Activated T-cell treated with anti-CD3 and anti-CD28 coated beads for 1 hour (primary cell): Measurements from ENCODE around the gene UNC79.

Source experiments
- DNase-seq: peaks from one replicate; pipeline ENCODE4 v3.0.0-alpha.2; 2020; ENCODE audit warnings: low read depth

The UNC79 gene

GRCh38 chr14:93708800-93709199 lies 278.1 kb downstream of the UNC79 start:
- DNase-seq = no peak

- no peak for DNase-seq
Measured at GRCh38 chr14:93709249-93709648, 278.5 kb downstream of the UNC79 start.

- no peak for DNase-seq
Measured at GRCh38 chr14:93712079-93712837, 281.5 kb downstream of the UNC79 start.

DNA sequence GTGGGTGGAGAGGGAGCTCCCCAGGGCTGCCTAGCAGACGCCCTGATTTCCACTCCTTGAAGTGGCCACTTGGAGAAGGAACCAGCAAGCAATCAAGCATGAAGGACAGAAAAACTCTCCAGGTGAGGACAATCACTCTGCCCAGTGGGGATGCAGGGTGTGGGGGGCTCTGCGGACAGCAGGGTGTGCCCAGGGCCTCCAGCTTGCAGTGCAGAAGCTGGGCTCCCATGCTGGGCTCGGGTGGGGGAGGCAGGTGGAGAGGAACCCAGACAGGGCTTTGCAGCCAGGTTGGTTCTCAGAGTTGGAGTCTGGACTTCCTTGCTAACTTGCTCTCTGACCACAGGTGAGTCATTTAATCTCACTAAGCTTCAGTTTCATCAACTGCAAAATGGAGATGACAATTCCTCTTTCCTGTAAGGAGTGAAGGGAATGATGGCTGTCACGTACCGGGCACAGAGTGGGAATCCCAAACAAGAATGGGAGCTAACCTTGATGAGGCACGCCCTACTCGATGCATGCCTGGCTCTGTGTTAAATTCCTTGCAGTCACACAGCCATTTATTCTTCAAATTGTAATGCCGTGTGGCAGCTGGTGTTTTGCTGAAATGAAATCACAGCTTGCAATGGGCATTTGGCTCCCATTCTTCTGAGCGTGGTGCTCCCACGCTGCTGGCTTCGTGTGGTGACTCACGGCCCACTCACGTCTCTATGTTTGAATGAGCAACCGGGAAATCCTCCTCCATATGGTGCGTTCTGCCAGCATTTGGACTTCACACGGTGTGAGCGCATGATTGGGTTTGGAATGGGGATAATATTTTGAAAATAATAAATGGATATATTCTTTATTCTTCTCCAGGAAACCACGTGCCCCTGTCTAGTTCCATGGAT lies 282.3 kb downstream of the UNC79 start:
- DNase-seq = no peak

DNA sequence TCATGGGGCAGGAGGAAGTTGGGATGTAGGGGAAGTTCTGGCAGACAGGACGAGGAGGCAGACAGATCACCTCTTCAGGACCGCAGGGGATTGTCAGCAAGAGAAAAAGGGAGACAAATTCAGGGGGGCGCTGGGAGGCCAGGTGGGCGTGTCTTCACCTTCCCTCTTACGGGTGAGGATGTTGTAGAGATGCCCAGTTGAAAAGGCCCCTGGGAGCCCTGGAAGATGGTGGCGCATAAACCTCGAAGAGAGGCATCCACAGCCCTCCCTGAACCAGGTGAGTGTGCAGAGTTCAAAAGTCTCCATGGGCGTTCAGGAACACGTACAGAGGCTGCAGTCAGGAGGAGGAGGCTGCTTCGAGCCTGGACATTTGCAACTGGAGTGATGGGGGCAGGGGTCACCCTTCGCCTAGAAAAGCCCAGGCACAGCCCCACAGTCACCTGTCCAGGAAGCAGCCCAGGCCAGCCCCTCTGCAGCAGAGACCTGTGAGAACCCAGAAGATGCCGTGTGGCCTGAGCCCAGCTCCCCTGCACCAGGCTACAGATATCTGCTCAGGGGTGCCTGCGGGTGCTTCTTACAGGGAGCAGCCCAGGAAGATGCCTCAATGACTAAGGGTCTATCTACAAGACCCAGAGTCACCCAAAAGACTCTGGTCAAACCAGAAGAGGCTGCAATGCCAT lies 283.1 kb downstream of the UNC79 start:
- DNase-seq = no peak

- DNase-seq = no peak
Measured at GRCh38 chr14:93714605-93715004, 283.9 kb downstream of the UNC79 start.

GRCh38 chr14:93715279-93715927 lies 284.7 kb downstream of the UNC79 start:
- no peak for DNase-seq

- DNase-seq = no peak
Measured at GRCh38 chr14:93716002-93716745, 285.4 kb downstream of the UNC79 start.

GRCh38 chr14:93716746-93717667 lies 286.3 kb downstream of the UNC79 start:
- DNase-seq = no peak

- no peak for DNase-seq
Measured at GRCh38 chr14:93717668-93718320, 287.1 kb downstream of the UNC79 start.

- DNase-seq = no peak
Measured at GRCh38 chr14:93719256-93719655, 288.5 kb downstream of the UNC79 start.

DNA sequence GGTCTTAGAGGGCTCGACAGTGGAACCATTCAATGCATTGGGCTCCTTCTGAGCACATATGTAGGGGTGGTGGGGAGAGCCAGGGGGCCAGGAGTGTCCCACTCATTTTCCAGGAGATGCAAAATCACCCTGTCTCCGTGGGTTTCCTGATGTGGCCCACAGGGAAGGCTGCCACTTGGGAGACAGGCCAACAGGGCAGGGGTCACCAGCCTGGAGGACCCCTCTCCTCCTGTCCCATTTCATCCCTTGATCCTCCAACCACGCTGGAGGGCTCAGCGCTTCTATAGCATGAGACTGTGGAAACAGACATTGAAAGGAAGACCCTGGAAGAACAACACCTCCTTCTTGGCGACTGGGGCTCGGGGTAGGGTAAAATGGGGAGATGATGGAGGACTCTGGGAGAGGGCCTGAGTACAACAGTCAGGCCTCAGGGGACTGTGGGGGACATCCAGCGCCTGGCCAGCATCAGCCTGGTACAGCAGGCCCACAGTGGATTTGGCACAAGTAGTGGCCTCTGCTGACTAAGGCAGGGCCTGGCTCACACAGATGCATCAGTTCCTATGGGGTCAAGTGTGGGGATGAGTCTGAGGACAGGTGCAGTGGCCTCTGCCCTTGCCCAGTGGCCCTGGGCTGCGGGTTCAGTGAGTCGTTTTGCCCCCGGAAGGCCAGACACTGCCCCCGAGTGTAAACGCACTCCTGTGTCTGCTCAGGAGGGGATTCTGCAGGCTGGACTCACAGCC lies 289.5 kb downstream of the UNC79 start:
- no peak for DNase-seq

DNA sequence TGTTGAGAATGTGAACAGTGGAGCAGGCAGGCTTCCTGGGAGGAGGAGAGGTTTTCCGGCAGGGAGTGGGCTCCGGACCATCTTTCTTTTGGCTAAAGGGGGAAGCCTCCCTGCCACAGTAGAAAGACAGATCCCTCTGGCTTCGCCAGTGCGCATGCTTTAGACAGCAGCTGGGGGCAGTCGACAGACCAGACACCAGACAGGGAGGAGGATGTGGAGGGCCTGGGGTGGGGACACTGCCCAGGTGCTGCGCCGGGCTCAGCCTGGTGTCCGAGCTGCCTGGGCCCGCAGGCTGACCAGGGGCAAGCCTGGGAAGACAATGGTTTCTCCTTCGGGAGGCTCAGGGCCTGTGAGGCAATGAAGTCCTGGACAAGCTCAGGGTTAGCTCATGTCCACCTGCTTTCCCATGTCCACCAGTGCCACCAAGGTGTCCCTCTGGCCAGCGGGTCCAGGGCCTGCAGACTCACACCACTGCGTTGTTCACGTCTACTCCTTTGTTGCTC lies 290.3 kb downstream of the UNC79 start:
- no peak for DNase-seq

- no peak for DNase-seq
Measured at GRCh38 chr14:93723001-93723400, 292.3 kb downstream of the UNC79 start.

DNA sequence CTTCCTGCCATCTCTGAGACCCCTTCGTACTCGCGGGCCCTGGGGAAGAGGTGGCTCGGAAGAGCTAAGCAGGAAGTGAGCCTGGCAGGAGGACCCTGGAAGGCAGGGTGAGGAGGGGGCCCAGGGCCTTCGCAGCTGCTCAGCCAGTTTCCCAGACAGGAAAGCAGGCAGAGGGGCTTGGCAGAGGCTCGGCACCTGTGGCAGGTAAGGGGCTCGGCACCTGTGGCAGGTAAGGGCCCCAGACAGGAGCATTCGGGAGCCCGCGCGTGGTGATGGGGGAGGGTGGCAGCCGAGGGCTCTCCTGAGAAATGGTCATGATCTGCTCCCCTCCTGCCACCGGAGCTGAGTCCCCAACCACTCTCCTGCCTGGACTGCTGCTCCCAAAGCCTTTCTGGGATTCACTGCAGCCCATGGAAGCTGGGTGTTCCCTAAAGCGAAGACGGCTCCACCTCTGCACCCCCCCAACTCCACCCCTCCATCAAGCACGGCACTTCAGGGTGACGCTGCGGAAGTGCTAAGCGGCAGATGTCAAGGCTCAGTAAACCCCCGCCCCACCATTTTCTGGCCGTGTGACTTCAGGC lies 294.4 kb downstream of the UNC79 start:
- DNase-seq = no peak

- no peak for DNase-seq
Measured at GRCh38 chr14:93725993-93726392, 295.3 kb downstream of the UNC79 start.

DNA sequence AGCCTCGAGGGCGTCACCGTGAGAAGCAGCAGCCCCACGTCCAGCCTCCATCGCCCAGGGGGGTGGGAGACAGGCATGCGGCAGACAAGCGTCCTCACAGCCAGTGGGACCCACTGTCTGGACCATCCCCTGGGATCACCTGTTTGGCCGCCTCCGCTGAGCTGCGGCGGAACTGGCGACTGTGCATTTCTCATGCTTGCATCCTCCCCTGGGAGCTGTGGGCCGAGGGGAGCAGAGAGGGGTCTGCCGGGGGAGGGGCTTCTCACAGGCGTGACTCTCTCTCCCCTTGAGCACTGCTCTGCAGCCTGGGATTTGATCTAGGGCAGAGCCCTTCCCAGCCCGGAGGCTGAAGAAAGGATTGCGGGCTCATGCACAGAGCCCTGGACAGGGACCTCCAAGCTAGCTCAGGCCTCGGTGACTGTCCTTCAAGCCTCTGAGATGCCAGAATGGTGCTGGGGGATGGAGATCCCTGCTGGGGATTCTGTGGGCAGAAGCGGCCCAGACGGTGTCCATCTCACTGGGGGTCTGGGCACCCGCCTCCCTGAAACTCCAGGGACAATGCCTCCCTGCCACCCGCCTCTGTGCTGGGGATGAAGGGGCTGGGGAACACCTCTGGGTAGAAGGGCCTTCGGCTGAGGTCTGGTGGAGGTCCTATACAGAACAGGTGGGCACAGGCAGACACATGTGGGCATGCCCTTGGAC lies 296.5 kb downstream of the UNC79 start:
- no peak for DNase-seq
